H4 (cell line): ENCODE results near the gene MARS2. TPM values are rescaled to one million over a fixed set of nuclear protein-coding genes. Genes with fewer than 3 reads are reported as not detected.
"Not testable (repeated sequence)": the region's sequence is repeated elsewhere in the genome, so short reads cannot be mapped to it uniquely, and the experiment has no call there.

Source experiments
- DNase-seq: peaks from one replicate; pipeline ENCODE4 v3.0.0-alpha.2; 2015; ENCODE audit warnings: low spot score
- total RNA-seq: library from RNA; depleted of rRNA; stranded (reverse); fragments of >200 nt; shearing (Covaris generic); gene quantifications from 2 replicates; pipeline ENCODE4 v1.2.3, GENCODE V29; 2014; rRNA removed

Gene MARS2
- total RNA-seq, 1 experiment from 2014 or later, result 4.1 TPM

DNA sequence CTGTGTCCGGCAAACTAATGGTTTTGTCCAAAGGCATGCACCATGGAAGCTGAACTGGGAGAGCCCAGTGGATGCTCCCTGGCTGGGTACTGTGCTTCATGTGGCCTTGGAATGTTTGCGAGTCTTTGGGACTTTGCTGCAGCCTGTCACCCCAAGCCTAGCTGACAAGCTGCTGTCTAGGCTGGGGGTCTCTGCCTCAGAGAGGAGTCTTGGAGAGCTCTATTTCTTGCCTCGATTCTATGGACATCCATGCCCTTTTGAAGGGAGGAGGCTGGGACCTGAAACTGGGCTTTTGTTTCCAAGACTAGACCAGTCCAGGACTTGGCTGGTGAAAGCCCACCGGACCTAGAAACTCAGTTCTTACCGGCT, 1.7 kb downstream of the MARS2 start:
- DNase-seq, result no peak

DNA sequence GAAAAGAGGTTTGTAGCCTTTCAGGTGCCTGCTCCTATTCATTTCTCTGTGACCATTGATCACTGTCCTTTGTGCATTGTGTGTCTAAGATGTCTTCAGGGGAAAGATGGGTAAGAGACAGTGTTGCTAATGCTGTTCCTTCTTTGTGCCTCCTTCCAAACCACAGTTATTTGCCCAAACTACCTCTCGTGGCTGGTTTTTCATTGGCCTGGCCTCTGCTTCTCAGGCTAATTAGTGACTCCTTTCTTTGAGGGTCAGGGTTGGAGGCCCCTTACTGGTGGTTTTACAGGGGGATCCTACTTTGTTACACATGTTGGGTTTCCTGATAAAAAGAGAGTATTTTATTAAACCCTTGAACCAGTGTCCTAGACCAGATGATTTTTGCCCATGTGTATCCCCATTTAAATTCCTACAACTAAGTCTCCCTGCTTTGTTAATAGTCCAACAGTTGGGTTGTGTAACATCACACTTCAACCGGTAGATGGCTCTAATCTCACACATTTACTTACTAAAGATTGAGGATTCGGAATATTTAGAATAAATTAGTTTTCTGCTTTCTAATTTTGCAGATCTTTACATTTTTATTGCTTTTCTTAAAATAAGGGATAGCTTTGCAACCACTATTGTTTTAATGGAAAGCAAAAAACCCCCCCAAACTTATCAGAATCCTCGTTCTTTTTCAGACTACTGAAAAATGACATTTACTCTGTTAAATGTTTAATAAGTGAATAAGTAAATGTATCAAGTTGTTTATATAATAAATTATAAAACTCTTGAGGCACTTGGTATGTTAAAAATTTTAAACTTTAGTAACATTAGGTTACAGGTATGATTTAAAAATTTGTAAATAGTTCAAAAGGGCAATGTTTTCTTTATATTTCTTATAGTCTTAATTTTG, 2.4 kb downstream of the MARS2 start:
- peak; percentile 38 for DNase-seq

DNA sequence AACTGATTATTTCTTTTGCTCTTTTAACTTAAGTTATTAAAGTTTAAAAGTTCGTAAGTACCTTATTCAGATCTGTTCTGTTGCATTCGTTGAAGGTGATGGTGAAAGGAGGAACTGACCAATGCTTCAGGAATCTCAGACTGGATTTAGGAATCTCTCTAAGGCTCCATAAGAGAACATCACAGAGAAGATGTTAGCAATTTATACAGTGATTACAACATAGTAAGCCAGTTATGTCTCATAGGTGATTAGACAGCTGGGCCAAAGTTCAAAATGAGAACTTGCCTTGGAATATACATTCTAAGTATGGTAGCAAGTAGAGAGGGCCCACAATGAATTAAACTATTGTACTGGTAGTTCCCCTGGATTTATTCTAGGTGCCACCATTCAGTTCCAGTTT, 3.2 kb downstream of the MARS2 start:
- DNase-seq, result no peak

DNA sequence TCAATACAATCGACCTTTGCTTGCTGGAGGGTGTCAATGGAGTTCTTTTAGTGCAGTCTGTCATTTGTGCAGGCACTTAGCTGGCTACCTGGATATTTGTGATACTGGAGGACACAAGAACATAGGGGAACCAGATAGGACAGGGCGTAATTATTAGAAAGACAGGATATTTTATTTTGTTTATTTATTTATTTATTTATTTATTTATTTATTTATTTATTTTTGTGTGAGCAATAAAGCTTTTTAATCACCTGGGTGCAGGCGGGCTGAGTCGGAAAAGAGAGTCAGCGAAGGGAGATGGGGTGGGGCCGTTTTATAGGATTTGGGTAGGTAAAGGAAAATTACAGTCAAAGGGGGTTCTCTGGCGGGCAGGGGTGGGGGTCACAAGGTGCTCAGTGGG, 4.0 kb downstream of the MARS2 start:
- DNase-seq, result not testable (repeated sequence)

DNA sequence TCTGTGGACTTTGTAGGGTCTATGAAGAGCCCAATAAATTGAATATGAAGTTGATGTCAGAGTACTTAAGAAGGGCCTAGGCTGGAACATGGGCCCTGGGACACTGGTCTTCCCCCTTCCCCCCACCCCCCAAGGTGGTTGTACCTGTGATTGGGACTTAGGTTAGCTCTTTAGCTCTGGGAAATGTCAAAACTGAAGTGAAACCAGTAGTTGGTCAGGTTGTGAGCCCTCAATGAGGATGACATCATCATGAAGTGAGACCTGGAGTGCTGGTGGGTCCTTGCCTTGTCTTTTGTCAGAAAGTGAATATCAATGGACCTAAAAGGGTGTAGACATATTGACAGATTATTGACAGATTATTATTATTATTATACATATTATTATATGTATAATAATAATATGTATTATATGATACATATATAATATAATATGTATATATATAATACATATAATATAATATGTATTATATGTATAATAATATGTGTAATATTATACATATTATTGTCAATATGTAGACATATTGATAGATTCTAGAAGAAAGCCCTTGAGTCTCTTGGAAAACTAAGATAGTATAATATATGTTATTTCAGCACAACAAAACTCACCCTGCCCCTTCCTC, 5.4 kb downstream of the MARS2 start:
- no peak for DNase-seq

DNA sequence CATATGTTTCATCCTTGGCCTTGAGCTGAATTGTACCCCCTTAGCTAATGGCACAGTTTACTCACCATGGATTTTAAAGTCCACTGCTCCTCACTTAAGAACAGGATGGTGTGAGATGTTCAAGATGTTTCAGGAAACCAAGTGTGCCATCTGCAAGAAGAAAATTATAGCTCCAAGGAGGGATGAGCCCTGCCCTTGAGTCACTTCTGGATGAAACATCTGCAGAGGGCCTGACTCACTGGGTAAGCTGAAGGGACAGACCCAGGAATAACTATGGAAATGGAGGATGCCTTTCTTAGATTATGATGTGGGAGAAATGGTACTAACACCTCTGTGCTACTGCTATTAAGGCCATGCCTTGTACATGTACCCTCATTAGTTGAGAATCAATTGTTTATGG, 6.4 kb downstream of the MARS2 start:
- DNase-seq, result no peak

DNA sequence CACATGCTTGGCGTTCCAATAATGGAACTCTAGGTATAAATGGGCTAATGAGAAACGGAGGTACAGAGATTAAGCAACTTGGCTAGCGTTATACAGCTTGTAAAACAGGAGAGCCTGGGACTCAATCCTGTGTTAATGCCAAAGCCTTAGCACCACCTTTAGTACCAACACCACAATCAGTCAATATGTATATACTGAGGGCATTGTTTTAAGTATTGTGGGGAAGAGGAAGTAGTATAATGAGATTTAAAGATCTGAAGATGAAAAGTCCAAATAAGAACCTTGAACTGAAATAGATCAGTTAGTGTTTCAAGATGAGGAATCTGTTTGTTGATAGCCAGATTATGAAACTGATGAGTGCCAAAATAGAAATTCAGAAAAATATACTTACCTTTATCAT, 8.1 kb downstream of the MARS2 start:
- no peak for DNase-seq

DNA sequence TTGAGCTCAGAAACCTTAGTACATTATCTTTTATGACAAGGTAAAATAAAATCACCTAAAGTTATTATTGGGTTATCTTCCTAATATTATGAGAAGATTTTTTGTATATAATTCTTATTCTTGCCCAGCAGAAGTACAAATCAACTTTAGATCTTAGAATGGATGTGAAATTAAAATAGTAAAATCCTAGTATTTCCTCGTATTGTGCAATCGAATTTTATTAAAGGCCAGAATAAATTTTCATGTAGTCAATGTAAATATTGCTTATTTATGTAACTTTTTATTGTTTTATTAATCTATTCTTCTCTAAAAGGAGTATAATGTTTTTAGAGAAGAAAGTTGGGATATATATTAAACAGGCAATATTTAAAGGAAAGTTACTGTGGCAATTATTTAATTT, 12.7 kb downstream of the MARS2 start:
- DNase-seq, result no peak

DNA sequence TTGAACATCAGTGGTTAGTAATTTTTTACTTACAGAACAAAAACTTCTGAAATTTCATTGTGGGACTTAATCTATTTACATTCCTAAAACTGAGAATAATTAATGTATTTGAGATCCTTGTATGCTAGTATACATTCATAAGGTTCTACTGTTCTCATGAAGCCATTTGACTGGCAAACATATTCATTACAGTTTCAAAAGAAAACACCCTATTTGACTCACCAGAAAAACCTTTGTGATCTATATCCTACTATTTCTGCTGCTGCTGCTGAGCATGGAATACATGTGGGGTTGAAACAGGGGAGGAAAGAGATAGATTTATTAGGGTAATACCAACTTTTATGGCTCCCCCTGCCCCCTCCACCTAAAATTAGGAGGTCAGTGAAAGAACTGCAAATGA, 21.8 kb downstream of the MARS2 start:
- DNase-seq, result no peak

DNA sequence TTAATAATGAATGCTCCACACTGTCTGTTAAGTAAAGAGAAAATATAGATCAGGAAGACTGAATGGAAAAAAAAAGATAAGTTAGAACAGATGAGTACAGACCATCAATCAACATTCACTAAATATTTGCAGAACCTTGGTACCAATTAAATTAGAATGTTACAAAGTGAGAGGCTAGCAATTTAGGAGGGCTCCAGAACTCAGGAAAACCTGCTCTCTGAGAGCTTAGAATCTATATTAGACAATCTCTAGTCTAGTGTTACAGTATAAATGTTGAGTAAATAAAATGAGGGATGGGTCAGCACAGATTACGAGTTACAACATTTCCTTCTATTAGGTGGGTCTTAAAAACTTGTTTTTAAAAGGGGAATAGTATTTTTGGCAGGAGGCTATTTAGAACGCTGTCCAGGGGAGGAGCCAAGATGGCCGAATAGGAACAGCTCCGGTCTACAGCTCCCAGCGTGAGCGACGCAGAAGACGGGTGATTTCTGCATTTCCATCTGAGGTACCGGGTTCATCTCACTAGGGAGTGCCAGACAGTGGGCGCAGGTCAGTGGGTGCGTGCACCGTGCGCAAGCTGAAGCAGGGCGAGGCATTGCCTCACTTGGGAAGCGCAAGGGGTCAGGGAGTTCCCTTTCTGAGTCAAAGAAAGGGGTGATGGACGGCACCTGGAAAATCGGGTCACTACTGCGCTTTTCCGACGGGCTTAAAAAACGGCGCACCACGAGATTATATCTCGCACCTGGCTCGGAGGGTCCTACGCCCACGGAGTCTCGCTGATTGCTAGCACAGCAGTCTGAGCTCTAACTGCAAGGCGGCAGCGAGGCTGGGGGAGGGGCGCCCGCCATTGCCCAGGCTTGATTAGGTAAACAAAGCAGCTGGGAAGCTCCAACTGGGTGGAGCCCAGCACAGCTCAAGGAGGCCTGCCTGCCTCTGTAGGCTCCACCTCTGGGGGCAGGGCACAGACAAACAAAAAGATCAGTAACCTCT, 23.7 kb downstream of the MARS2 start:
- not testable (repeated sequence) for DNase-seq

DNA sequence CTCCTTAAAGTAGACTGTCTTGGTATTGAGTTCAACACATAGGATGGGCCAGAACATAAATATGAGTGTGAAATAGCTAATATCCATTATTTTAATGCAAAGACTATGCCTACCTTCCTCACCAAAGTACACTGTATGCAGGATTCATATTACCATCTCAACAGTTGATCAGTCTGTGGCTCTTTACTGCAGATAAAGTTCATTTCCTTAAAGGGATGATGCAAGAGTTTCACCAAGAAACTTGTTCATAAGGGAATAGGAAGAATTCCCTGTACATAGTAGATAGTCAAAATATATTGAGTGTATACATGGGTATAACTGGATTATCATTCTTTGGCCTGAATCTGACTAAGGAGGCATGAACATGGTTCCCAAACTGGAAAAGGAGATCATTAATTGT, 35.0 kb downstream of the MARS2 start:
- no peak for DNase-seq

Other genes starting within 250 kb of the MARS2 start
- 364 and 452 TPM in 2 replicates for gene HSPD1, start 205.5 kb upstream of the MARS2 start, total RNA-seq
- 328 and 511 TPM in 2 replicates for gene HSPE1, start 205.0 kb upstream of the MARS2 start, total RNA-seq
- 32.4 and 44.5 TPM in 2 replicates for gene MOB4, start 189.3 kb upstream of the MARS2 start, total RNA-seq
- 0.33 and 1.5 TPM in 2 replicates for gene RFTN2, start 29.8 kb upstream of the MARS2 start, total RNA-seq
- not detected in 2 replicates for gene BOLL, start 80.0 kb downstream of the MARS2 start, total RNA-seq
- gene PLCL1, start 99.2 kb downstream of the MARS2 start, total RNA-seq, result 0.19 and 0.31 TPM in 2 replicates